BLaER1 (cell line): ENCODE data around the gene DHX36.

Experiments used
- H3K27ac ChIP-seq: shearing (Covaris generic); formaldehyde crosslinking; 2 replicates; pipeline ENCODE4 v1.8.1; 2022
- H3K27me3 ChIP-seq: shearing (Covaris generic); formaldehyde crosslinking; 2 replicates; pipeline ENCODE4 v1.8.1; 2022
- H3K36me3 ChIP-seq: shearing (Covaris generic); formaldehyde crosslinking; 2 replicates; pipeline ENCODE4 v1.8.1; 2022
- H3K4me1 ChIP-seq: shearing (Covaris generic); formaldehyde crosslinking; 2 replicates; pipeline ENCODE4 v1.8.1; 2022
- H3K4me2 ChIP-seq: shearing (Covaris generic); formaldehyde crosslinking; 2 replicates; pipeline ENCODE4 v1.8.1; 2022
- H3K4me3 ChIP-seq: shearing (Covaris generic); formaldehyde crosslinking; 2 replicates; pipeline ENCODE4 v1.8.1; 2022
- H3K9ac ChIP-seq: shearing (Covaris generic); formaldehyde crosslinking; 2 replicates; pipeline ENCODE4 v1.8.1; 2022
- H3K9me3 ChIP-seq: shearing (Covaris generic); formaldehyde crosslinking; 2 replicates; pipeline ENCODE4 v1.8.1; 2022
- H4K20me1 ChIP-seq: shearing (Covaris generic); formaldehyde crosslinking; 2 replicates; pipeline ENCODE4 v1.8.1; 2022
- Cebpa-rat ChIP-seq: shearing (Covaris generic); IDR thresholded peaks from 2 replicates; pipeline ENCODE4 v1.8.1; 2022

The DHX36 gene

DNA sequence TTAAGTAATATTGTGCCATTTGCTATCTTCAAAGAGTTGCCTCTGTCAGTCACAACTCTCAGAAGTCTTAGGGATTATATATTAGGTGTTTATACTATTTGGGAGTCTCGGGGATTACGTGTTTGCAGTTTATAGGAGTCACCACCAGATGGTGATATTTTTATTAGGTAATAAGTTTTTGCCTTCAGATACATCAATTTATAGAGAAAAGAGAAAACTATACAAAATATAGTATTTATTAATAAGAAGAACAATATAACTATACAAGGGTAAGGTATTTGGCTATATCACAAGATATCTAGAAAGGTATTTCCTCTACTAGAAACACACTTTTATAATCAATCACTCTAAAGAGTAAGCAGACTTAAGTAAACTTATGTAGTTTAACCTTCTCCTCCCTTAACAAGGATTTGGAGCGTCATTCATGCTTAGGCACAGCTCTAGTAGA lies 10.7 kb upstream of the DHX36 start:
- H3K9me3 ChIP-seq: no peaks in the 10 kb centered on the region
- H4K20me1 ChIP-seq: no peaks in the 10 kb centered on the region
- no peaks in the 10 kb centered on the region for H3K27me3 ChIP-seq
- no peaks in the 10 kb centered on the region for H3K4me1 ChIP-seq
- H3K4me2 ChIP-seq: no peak overlapping the region
- H3K9ac ChIP-seq: no peak overlapping the region
- TF ChIP-seq Cebpa-rat: no peak
- H3K4me3 ChIP-seq: no peak overlapping the region
- no peak overlapping the region for H3K27ac ChIP-seq
- no peaks in the 10 kb centered on the region for H3K36me3 ChIP-seq

DNA sequence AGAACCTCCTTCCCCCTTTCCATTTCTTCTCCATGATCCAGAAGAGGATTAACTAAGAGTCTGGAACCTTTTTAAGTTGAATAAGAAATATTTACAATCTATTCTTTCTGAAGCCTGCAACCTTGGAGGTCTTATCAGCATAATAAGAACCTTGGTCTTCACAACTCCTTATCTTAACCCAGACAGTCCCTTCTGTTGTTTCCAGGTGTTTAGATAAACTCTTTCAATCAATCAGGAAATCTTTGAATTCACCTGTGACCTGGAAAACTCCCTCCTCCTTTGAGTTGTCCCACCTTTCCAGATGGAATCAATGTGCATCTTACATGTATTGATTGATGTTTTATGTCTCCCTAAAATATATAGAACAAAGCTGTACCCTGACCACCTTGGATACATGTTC lies 3.6 kb upstream of the DHX36 start:
- Histone ChIP-seq H3K27me3 (no peaks in the 10 kb centered on the region), H3K27ac (no peak overlapping the region), H4K20me1 (no peaks in the 10 kb centered on the region), H3K36me3 (no peaks in the 10 kb centered on the region), H3K9me3 (no peaks in the 10 kb centered on the region), H3K4me3 (no peak overlapping the region), H3K4me1 (peaks cover 4% of the 10 kb centered on the region), H3K9ac (no peak overlapping the region), H3K4me2 (no peak overlapping the region)
- TF ChIP-seq Cebpa-rat: no peak

DNA sequence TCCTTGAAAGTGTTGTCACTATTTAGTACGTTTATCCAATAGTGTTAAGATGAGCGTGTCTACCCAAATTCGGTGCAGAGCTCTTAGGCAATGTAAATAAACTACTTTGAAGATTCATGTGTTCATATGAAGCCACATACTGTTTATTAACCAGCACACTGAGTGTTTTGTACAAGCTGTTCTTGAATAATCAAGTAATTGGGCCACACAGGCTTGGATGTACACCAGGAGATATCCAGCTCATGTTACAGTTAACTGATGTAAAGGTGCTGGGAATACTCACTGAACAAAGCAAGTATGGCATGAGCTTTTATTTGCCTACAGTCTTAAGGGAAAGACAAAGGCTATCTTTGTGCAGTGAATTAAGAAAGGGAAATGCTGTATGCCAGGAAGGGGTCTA lies 632 bp upstream of the DHX36 start:
- peaks cover 6% of the 10 kb centered on the region; the same call in 1 of the 2 replicates for H3K9me3 ChIP-seq
- H4K20me1 ChIP-seq: peaks cover 24% of the 10 kb centered on the region
- peak overlapping the region; percentile 94; the same call in 1 of the 2 replicates for H3K27ac ChIP-seq
- no peak overlapping the region for H3K9ac ChIP-seq
- peaks cover 22% of the 10 kb centered on the region for H3K4me1 ChIP-seq
- TF ChIP-seq Cebpa-rat: no peak
- peaks cover 25% of the 10 kb centered on the region for H3K36me3 ChIP-seq
- peak overlapping the region; percentile 80; the same call in 1 of the 2 replicates for H3K4me3 ChIP-seq
- H3K4me2 ChIP-seq: peak overlapping the region; percentile 76
- H3K27me3 ChIP-seq: no peaks in the 10 kb centered on the region

DNA sequence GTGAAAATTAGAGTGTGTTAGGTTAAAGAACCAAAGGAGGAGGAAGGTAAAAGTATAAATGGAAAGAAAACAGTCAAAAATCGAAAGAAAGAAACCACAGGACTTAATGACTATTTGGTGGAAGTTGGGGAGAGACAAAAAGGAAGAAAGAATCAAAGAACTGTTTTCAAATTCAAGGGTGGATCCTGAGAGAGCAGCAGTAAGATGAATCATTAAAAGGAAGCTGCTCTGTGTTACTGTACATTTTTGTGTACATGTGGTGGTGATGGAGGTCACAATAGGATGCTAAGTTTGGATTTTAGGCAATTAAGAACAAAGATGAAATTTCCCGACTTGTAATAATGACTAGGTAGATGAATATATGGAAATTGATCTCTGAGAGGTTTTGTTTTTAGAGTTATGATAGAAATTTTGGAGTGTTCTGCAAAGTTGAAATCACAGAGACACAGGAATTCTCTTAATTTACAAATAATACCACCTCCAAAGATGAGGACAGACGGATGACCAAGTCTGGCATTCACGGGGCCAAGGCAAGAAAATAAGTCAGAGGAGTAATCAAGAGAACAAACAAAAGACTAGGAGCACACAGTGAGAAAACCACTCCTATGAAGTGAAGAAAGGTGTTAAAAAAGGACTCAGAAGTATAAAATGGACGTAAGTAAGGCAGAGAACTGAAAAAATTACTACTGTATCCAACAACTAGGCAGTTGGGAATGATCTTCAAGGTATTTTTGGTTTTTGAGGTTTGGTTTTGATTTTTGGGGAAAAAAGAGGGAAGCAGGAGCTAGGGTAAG lies 7.1 kb downstream of the DHX36 start:
- peaks cover 82% of the 10 kb centered on the region for H4K20me1 ChIP-seq
- no peak overlapping the region for H3K27ac ChIP-seq
- H3K9ac ChIP-seq: no peak overlapping the region
- H3K4me3 ChIP-seq: no peak overlapping the region
- peaks cover 86% of the 10 kb centered on the region for H3K36me3 ChIP-seq
- no peak overlapping the region for H3K4me2 ChIP-seq
- TF ChIP-seq Cebpa-rat: no peak
- no peaks in the 10 kb centered on the region for H3K27me3 ChIP-seq
- peaks cover 6% of the 10 kb centered on the region; the same call in 1 of the 2 replicates for H3K9me3 ChIP-seq
- H3K4me1 ChIP-seq: peaks cover 34% of the 10 kb centered on the region

DNA sequence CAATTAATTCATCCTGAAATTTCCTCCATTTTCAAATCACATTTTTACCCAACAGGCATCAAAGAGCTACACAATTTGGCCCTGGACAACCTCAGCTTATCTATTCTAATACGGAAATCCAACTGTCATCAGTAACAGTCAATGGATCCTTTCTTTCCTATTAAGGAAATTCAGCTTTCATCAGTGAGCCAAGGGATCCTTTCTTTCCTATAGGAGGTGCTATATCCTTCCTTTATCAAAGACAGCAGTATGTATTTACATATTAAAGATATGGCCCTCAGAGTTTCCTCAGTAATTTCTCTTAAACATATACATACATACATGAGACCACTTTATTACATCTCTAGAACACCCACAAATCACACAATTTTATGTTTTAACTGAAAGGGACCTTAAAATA lies 10.1 kb downstream of the DHX36 start:
- H3K4me1 ChIP-seq: peaks cover 21% of the 10 kb centered on the region; the same call in 1 of the 2 replicates
- no peak overlapping the region for H3K27ac ChIP-seq
- no peak overlapping the region for H3K9ac ChIP-seq
- no peaks in the 10 kb centered on the region for H3K9me3 ChIP-seq
- no peak overlapping the region for H3K4me3 ChIP-seq
- no peak for TF ChIP-seq Cebpa-rat
- peaks cover 53% of the 10 kb centered on the region for H4K20me1 ChIP-seq
- H3K27me3 ChIP-seq: no peaks in the 10 kb centered on the region
- no peak overlapping the region for H3K4me2 ChIP-seq
- peaks cover 69% of the 10 kb centered on the region for H3K36me3 ChIP-seq

DNA sequence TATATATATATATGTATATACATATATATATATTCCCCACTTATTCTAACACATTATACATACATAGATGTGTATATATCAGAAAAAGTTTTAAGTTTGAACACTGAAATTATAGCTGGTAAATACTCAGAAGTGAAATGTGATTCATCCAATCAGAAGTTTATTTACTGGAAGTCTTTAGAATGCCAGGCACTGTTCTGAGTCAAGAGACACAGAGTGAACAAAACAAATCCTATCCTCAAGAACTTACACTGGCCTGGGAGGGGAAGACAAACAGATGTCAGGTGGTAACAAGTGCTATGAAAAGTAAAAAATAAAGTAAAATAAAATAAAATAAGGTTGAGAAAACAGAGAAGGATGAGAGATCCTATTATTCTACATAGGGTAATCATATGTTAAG lies 13.4 kb downstream of the DHX36 start:
- Histone ChIP-seq H3K36me3 (peaks cover 75% of the 10 kb centered on the region), H3K9ac (no peak overlapping the region), H3K9me3 (no peaks in the 10 kb centered on the region), H3K4me3 (no peak overlapping the region), H3K4me2 (no peak overlapping the region), H3K27me3 (no peaks in the 10 kb centered on the region), H4K20me1 (peaks cover 32% of the 10 kb centered on the region), H3K27ac (no peak overlapping the region), H3K4me1 (no peaks in the 10 kb centered on the region)
- TF ChIP-seq Cebpa-rat: no peak

DNA sequence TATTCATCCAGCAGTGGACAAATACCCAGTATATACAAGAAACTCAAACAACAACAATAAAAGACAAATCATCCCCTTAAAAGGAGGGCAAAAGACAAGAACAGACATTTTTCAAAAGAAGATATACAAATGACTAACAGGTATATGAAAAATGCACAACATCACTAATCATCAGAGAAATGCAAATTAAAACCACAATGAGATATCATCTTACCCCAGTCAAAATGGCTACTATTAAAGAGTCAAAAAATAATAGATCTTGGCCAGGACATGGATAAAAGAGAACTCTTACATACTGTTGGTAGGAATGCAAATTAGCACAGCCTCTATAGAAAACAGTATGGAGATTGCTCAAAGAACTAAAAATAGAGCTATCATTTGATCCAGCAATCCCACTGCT lies 16.9 kb downstream of the DHX36 start:
- Histone ChIP-seq H3K9me3 (no peaks in the 10 kb centered on the region), H3K4me2 (no peak overlapping the region), H3K27ac (no peak overlapping the region), H3K4me3 (no peak overlapping the region), H3K9ac (no peak overlapping the region), H3K27me3 (no peaks in the 10 kb centered on the region), H4K20me1 (peaks cover 26% of the 10 kb centered on the region; the same call in 1 of the 2 replicates), H3K36me3 (peaks cover 79% of the 10 kb centered on the region), H3K4me1 (peaks cover 8% of the 10 kb centered on the region)
- no peak for TF ChIP-seq Cebpa-rat

DNA sequence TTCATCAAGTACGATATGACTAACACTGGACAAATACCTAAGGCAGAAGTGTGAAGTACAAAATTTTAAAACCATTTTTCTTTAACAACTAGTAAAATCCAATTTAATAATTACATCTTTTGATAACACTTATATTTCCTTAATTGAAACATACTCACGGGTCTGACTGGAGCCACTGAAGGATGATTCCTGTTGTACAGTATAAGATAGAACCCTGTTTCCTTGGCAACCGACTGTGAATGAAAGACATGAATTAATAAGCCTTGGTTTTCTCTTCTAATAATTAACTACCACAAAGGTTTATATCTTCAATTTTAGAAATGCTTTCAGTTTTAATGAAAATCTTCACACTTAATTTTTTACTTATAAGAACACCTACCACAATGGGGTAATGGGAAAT lies 19.4 kb downstream of the DHX36 start:
- Histone ChIP-seq H3K27ac (no peak overlapping the region), H3K4me2 (no peak overlapping the region), H3K36me3 (peaks cover 93% of the 10 kb centered on the region), H3K9ac (no peak overlapping the region), H3K4me1 (peaks cover 8% of the 10 kb centered on the region), H3K9me3 (no peaks in the 10 kb centered on the region), H3K4me3 (no peak overlapping the region), H4K20me1 (peaks cover 26% of the 10 kb centered on the region; the same call in 1 of the 2 replicates), H3K27me3 (no peaks in the 10 kb centered on the region)
- TF ChIP-seq Cebpa-rat: no peak

DNA sequence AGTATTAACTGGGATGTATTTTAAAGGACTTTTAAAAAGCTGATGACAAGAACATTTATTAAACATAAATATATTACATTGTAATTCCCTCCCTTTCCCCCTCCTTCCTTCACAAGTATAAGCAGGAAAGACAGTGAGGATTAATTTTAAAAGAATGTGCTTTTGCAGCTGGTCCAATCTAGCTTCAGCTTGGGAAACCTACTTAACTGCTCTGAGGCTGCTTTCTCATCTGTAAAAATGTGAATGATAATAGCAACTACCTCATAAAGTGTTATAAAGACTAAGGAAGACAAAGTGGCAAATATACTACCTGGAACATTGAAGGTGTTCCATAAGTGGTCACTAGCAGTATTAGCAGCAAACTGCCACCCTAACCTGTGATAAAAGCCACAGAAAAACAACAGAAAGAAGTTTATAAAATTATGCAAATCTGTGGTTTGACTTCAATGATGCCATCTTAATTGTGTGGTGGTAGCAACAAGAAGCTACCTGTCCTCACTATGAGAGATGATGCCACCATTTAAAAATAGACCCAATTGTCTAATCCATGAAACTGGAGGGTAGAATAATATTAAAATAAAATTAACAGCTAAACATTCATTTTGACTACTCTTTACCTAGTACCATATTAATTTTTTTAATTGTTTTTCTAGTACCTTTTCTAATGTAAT lies 20.0 kb downstream of the DHX36 start:
- no peak overlapping the region for H3K9ac ChIP-seq
- H3K27ac ChIP-seq: no peak overlapping the region
- no peaks in the 10 kb centered on the region for H3K9me3 ChIP-seq
- TF ChIP-seq Cebpa-rat: no peak
- peaks cover 8% of the 10 kb centered on the region for H3K4me1 ChIP-seq
- H4K20me1 ChIP-seq: peaks cover 26% of the 10 kb centered on the region; the same call in 1 of the 2 replicates
- H3K4me2 ChIP-seq: no peak overlapping the region
- H3K4me3 ChIP-seq: no peak overlapping the region
- H3K36me3 ChIP-seq: peaks cover 93% of the 10 kb centered on the region
- no peaks in the 10 kb centered on the region for H3K27me3 ChIP-seq

DNA sequence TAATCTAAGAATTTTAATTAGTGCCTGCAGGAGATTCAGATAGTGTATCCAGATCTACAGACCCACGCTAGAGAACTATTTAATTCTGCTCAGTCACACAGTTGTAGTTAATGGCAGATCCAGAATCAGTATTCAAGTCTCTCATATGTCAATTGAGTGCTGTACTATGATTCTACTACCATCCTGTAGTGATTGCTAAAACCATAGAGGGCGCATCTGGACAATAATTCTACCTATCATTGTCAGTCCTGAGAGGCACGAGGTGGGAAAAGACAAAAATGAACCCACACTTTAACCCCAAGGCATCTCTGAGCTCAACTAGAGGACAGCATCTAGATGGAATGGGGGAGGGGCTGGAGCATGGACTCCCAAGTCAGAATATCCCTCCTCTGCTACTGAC lies 22.7 kb downstream of the DHX36 start:
- Histone ChIP-seq H3K4me2 (no peak overlapping the region), H3K27ac (no peak overlapping the region), H4K20me1 (0 out of 2 replicates have a peak, but pooled peaks cover 13% of the 10 kb centered on the region), H3K27me3 (no peaks in the 10 kb centered on the region), H3K9ac (no peak overlapping the region), H3K9me3 (no peaks in the 10 kb centered on the region), H3K36me3 (peaks cover 89% of the 10 kb centered on the region), H3K4me1 (peaks cover 8% of the 10 kb centered on the region), H3K4me3 (no peak overlapping the region)
- TF ChIP-seq Cebpa-rat: no peak
